Astrocyte of the cerebellum (primary cell): ENCODE results near the gene A2ML1.
"Not testable (repeated sequence)": the region's sequence is repeated elsewhere in the genome, so short reads cannot be mapped to it uniquely, and the experiment has no call there.

Experiments used
- DNase-seq: peaks from one replicate; pipeline ENCODE4 v3.0.0-alpha.2; 2011; ENCODE audit warnings: low read depth
- H3K4me3 ChIP-seq: 2 replicates; pipeline ENCODE4 v1.5.1; 2011; ENCODE audit warnings: mild to moderate bottlenecking, low read depth, low read length, moderate library complexity
- CTCF ChIP-seq: IDR thresholded peaks from 2 replicates; pipeline ENCODE4 v1.5.1; 2012; ENCODE audit warnings: low read length, low read depth, moderate library complexity, mild to moderate bottlenecking; ENCODE audit errors: missing control alignments
- in situ Hi-C: cut with HindIII; loops from 2 replicates; pipeline ENCODE4 v1.10.0; 2017; ENCODE audit warnings: low sequenced_read_pairs

A2ML1 gene

GRCh38 chr12:8813572-8814357 lies 8.7 kb upstream of the A2ML1 start:
- DNase-seq, result no peak
- in situ Hi-C loops, result no loop called here
- no peak overlapping the region for H3K4me3 ChIP-seq
- no peak for TF ChIP-seq CTCF

DNA sequence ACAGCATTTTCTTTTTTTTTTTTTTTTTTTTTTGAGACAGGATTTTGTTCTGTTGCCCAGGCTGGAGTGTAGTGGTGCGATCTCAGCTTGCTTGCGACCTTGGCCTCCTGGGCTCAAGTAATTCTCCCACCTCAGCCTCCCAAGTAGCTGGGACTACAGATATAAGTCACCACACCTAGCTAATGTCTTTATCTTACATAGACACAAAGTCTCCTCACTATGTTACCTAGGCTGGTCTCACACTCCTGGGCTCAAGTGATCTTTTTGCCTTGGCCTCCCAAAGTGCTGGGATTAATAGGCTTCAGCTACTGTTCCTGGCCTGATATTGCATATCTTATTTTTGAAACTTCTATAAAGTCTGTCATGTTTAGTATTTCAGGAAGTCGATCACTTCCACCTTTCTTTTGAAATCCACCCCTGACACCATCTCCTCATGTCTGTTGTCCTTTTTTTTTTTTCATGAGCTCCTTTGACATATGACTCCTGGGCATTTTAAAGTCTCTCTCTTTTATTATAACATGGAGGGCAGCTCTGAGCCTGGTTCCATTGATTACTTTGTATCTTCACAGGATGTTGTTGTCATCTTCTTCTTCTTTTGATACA lies 5.9 kb upstream of the A2ML1 start:
- H3K4me3 ChIP-seq, result no peak overlapping the region
- no peak for TF ChIP-seq CTCF
- in situ Hi-C loops, result no loop called here
- no peak for DNase-seq

- no peak for TF ChIP-seq CTCF
- in situ Hi-C loops, result no loop called here
- H3K4me3 ChIP-seq, result no peak overlapping the region
- DNase-seq, result no peak
Observed at GRCh38 chr12:8817856-8818255, 4.6 kb upstream of the A2ML1 start.

- no peak for TF ChIP-seq CTCF
- in situ Hi-C loops, result no loop called here
- H3K4me3 ChIP-seq, result no peak overlapping the region
- no peak for DNase-seq
Observed at GRCh38 chr12:8818526-8818925, 3.9 kb upstream of the A2ML1 start.

- DNase-seq, result no peak
- in situ Hi-C loops, result no loop called here
- no peak for TF ChIP-seq CTCF
- no peak overlapping the region for H3K4me3 ChIP-seq
Observed at GRCh38 chr12:8819666-8819980, 2.8 kb upstream of the A2ML1 start.

GRCh38 chr12:8820676-8821407 lies 1.6 kb upstream of the A2ML1 start:
- H3K4me3 ChIP-seq, in situ Hi-C loops, DNase-seq: not testable (repeated sequence)

GRCh38 chr12:8821591-8821990 lies 830 bp upstream of the A2ML1 start:
- no peak for DNase-seq
- in situ Hi-C loops, result no loop called here
- no peak for TF ChIP-seq CTCF
- H3K4me3 ChIP-seq, result no peak overlapping the region
